Breast epithelium (tissue), 3 donors: ENCODE measurements around the gene TCF3.

Experiments
- POLR2A ChIP-seq: fragments of 450-650 bp; IDR thresholded peaks from one replicate; pipeline ENCODE4 v1.6.1; 2016; ENCODE audit warnings: antibody characterized with exemption, mild to moderate bottlenecking, moderate library complexity
- POLR2AphosphoS5 ChIP-seq, 3 donors: sonication (generic); formaldehyde crosslinking; IDR thresholded peaks; one replicate each; pipeline ENCODE4 v1.6.1; 2017; ENCODE audit warnings: antibody characterized with exemption in 3 of 3
- TF ChIP-seq, protein P1 (sequence below), 3 donors: fragments of 450-650 bp; IDR thresholded peaks; one replicate each; pipeline ENCODE4 v1.5.1; 2016 to 2017; ENCODE audit warnings: antibody characterized with exemption in 3 of 3, mild to moderate bottlenecking in 3 of 3, moderate library complexity in 3 of 3

GRCh38 chr19:1619094-1619439 lies 33.3 kb downstream of the TCF3 start:
- TF ChIP-seq POLR2AphosphoS5 (IDR thresholded peaks at IDR 0.05) = no peak
- TF ChIP-seq POLR2A = no peak
- TF ChIP-seq, protein P1, sequence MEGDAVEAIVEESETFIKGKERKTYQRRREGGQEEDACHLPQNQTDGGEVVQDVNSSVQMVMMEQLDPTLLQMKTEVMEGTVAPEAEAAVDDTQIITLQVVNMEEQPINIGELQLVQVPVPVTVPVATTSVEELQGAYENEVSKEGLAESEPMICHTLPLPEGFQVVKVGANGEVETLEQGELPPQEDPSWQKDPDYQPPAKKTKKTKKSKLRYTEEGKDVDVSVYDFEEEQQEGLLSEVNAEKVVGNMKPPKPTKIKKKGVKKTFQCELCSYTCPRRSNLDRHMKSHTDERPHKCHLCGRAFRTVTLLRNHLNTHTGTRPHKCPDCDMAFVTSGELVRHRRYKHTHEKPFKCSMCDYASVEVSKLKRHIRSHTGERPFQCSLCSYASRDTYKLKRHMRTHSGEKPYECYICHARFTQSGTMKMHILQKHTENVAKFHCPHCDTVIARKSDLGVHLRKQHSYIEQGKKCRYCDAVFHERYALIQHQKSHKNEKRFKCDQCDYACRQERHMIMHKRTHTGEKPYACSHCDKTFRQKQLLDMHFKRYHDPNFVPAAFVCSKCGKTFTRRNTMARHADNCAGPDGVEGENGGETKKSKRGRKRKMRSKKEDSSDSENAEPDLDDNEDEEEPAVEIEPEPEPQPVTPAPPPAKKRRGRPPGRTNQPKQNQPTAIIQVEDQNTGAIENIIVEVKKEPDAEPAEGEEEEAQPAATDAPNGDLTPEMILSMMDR (IDR thresholded peaks at IDR 0.05) = no peak
